ENCODE data around the gene LCMT1. TPM values are rescaled to one million over a fixed set of nuclear protein-coding genes. Genes with fewer than 3 reads are reported as not detected.

Gene LCMT1
- total and polyA plus RNA-seq, 2 experiments from 2014 or later = 45.8 to 79.5 TPM

GRCh38 chr16:25187491-25187795 is 75.9 kb downstream of the LCMT1 start:
- no peak overlapping the region for H3K4me3 ChIP-seq
- H3K27me3 ChIP-seq = no peaks in the 10 kb centered on the region
- H3K4me1 ChIP-seq (ENCODE audit: low read depth) = no peaks in the 10 kb centered on the region
- TF ChIP-seq CTCF (IDR thresholded peaks at IDR 0.05; ENCODE audit: low read depth, low read length) = no peak
- DNase-seq (ENCODE audit: low read depth in 1 of 2, low spot score in 1 of 2) = no peak
- H3K9me3 ChIP-seq (ENCODE audit: low read depth) = no peaks in the 10 kb centered on the region
- no peaks in the 10 kb centered on the region for H3K36me3 ChIP-seq
- no peak overlapping the region for H3K27ac ChIP-seq

GRCh38 chr16:25189305-25189704 is 77.8 kb downstream of the LCMT1 start:
- no peak for DNase-seq (ENCODE audit: low read depth in 1 of 2, low spot score in 1 of 2)
- Histone ChIP-seq H3K4me1 (ENCODE audit: low read depth) (no peaks in the 10 kb centered on the region), H3K4me3 (no peak overlapping the region), H3K27ac (no peak overlapping the region), H3K9me3 (ENCODE audit: low read depth) (no peaks in the 10 kb centered on the region), H3K36me3 (no peaks in the 10 kb centered on the region), H3K27me3 (no peaks in the 10 kb centered on the region)
- TF ChIP-seq CTCF (IDR thresholded peaks at IDR 0.05; ENCODE audit: low read depth, low read length) = no peak

GRCh38 chr16:25192096-25192495 is 80.6 kb downstream of the LCMT1 start:
- Histone ChIP-seq H3K4me3 (no peak overlapping the region), H3K9me3 (ENCODE audit: low read depth) (no peaks in the 10 kb centered on the region), H3K27ac (no peak overlapping the region), H3K4me1 (ENCODE audit: low read depth) (peaks cover 3% of the 10 kb centered on the region), H3K36me3 (no peaks in the 10 kb centered on the region), H3K27me3 (no peaks in the 10 kb centered on the region)
- no peak for DNase-seq (ENCODE audit: low read depth in 1 of 2, low spot score in 1 of 2)
- TF ChIP-seq CTCF (IDR thresholded peaks at IDR 0.05; ENCODE audit: low read depth, low read length) = no peak

- Histone ChIP-seq H3K4me1 (ENCODE audit: low read depth) (peaks cover 3% of the 10 kb centered on the region), H3K9me3 (ENCODE audit: low read depth) (no peaks in the 10 kb centered on the region), H3K36me3 (no peaks in the 10 kb centered on the region), H3K4me3 (no peak overlapping the region), H3K27ac (no peak overlapping the region), H3K27me3 (no peaks in the 10 kb centered on the region)
- DNase-seq (ENCODE audit: low read depth in 1 of 2, low spot score in 1 of 2) = no peak
- no peak for TF ChIP-seq CTCF (IDR thresholded peaks at IDR 0.05; ENCODE audit: low read depth, low read length)
These were observed 82.8 kb downstream of the LCMT1 start for GRCh38 chr16:25194273-25194878.

GRCh38 chr16:25198021-25198420 is 86.5 kb downstream of the LCMT1 start:
- no peak for TF ChIP-seq CTCF (IDR thresholded peaks at IDR 0.05; ENCODE audit: low read depth, low read length)
- H3K36me3 ChIP-seq = no peaks in the 10 kb centered on the region
- H3K4me3 ChIP-seq = no peak overlapping the region
- H3K27me3 ChIP-seq = no peaks in the 10 kb centered on the region
- no peak overlapping the region for H3K27ac ChIP-seq
- H3K4me1 ChIP-seq (ENCODE audit: low read depth) = peaks cover 3% of the 10 kb centered on the region
- no peak for DNase-seq (ENCODE audit: low read depth in 1 of 2, low spot score in 1 of 2)
- H3K9me3 ChIP-seq (ENCODE audit: low read depth) = no peaks in the 10 kb centered on the region

GRCh38 chr16:25199457-25199856 is 87.9 kb downstream of the LCMT1 start:
- TF ChIP-seq CTCF (IDR thresholded peaks at IDR 0.05; ENCODE audit: low read depth, low read length) = no peak
- no peak overlapping the region for H3K4me3 ChIP-seq
- H3K27ac ChIP-seq = no peak overlapping the region
- no peaks in the 10 kb centered on the region for H3K27me3 ChIP-seq
- H3K36me3 ChIP-seq = no peaks in the 10 kb centered on the region
- H3K9me3 ChIP-seq (ENCODE audit: low read depth) = no peaks in the 10 kb centered on the region
- DNase-seq (ENCODE audit: low read depth in 1 of 2, low spot score in 1 of 2) = no peak
- peaks cover 3% of the 10 kb centered on the region for H3K4me1 ChIP-seq (ENCODE audit: low read depth)

Measured in cardiac muscle cell (in vitro differentiated cells and primary cell).